ENCODE measurements around the gene ACTRT1.

ACTRT1 gene

GRCh38 chrX:128052303-128052702 is at the start of gene ACTRT1:
ACTRT1 (minus strand) TSS chrX:128052403; CDS start chrX:128052206, 197 bp downstream.
- no peak for DNase-seq

- DNase-seq, result no peak
Measured at GRCh38 chrX:128078545-128078944, 26.3 kb upstream of the ACTRT1 start.

GRCh38 chrX:128057421-128057820 is 5.2 kb upstream of the ACTRT1 start:
- no peak for DNase-seq

GRCh38 chrX:128051526-128051925 is 677 bp downstream of the ACTRT1 start:
- no peak for DNase-seq

GRCh38 chrX:128035318-128035717 is 16.9 kb downstream of the ACTRT1 start:
- DNase-seq, result no peak

GRCh38 chrX:128021566-128021965 is 30.6 kb downstream of the ACTRT1 start:
- DNase-seq, result no peak

GRCh38 chrX:128020701-128021100 is 31.5 kb downstream of the ACTRT1 start:
- no peak for DNase-seq

GRCh38 chrX:128019218-128019617 is 33.0 kb downstream of the ACTRT1 start:
- no peak for DNase-seq

- no peak for DNase-seq
Measured at GRCh38 chrX:128012015-128012414, 40.2 kb downstream of the ACTRT1 start.

GRCh38 chrX:128007882-128008281 is 44.3 kb downstream of the ACTRT1 start:
- DNase-seq, result no peak

All from activated CD4-positive, CD25-positive, alpha-beta regulatory T cell treated with anti-CD3 and anti-CD28 coated beads, Interleukin-2, amount 50 U/mL, for 72 hours (primary cell).